ENCODE measurements around the gene MTMR10. TPM values are rescaled to one million over a fixed set of nuclear protein-coding genes. Genes with fewer than 3 reads are reported as not detected.

MTMR10 gene
- polyA plus RNA-seq, 6 donors from 2014 or later = 2.7 to 43.0 (median 17.1) TPM

DNA sequence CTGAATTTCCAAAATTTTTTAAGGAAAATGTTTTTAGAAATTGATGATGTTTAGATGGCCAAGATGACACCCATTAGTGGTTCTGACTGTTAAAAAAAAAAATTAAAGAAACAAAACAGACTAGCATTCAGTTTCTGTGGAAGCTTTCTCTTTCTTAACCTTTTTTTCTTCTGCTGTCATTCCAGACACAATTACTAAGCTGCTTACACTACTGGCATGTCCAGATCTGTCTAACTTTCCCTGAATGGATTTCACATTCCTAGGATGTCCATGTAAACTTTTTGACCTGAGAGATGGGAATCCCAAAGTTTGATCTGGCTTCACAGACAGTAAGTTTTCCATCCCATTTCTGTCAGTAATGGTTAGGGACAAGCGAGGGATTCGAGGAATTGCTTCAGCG is 10.3 kb upstream of the MTMR10 start:
- DNase-seq (no peak), ATAC-seq (ENCODE audit: low read depth in 2 of 2) (no peak)
- no peaks in the 10 kb centered on the region for H3K27me3 Mint-ChIP-seq
- peak overlapping the region in 1 of 8 donors; percentile 12 for H3K4me3 Mint-ChIP-seq
- H3K9me3 Mint-ChIP-seq = peaks cover 0 to 3% (median 0%) of the 10 kb centered on the region in 7 donors
- H3K27ac Mint-ChIP-seq = peak overlapping the region in 2 of 6 donors; percentile 33 to 47
- no peaks in the 10 kb centered on the region for H3K36me3 Mint-ChIP-seq
- H3K4me1 Mint-ChIP-seq = peaks cover 44 to 69% (median 55%) of the 10 kb centered on the region in 3 donors

DNA sequence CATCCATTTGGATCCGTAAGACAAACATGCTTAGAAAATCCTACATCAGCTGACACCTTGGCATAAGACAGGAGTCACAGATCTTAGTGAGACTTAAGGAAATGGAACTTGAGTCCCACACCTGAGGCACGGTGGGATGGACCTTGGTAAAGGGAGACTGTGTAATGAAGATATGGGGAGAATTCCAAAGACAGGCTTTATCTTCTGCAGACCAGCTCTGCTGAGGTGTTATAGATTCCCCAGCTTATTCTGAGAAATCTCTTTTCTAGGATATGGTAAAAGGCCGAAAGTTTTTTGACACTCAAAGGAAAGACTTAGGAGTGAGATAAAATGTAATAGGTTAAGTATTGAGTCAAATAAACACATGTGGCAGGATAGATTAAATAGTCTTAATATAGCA is 8.3 kb upstream of the MTMR10 start:
- Mint-ChIP-seq H3K27me3 (no peaks in the 10 kb centered on the region), H3K27ac (no peak overlapping the region), H3K9me3 (peaks cover 0 to 3% (median 0%) of the 10 kb centered on the region in 7 donors), H3K4me3 (peak overlapping the region in 2 of 8 donors; percentile 12 to 25), H3K4me1 (peaks cover 33 to 52% (median 41%) of the 10 kb centered on the region in 3 donors), H3K36me3 (no peaks in the 10 kb centered on the region)
- no peak for ATAC-seq (ENCODE audit: low read depth in 2 of 2)
- DNase-seq = no peak

DNA sequence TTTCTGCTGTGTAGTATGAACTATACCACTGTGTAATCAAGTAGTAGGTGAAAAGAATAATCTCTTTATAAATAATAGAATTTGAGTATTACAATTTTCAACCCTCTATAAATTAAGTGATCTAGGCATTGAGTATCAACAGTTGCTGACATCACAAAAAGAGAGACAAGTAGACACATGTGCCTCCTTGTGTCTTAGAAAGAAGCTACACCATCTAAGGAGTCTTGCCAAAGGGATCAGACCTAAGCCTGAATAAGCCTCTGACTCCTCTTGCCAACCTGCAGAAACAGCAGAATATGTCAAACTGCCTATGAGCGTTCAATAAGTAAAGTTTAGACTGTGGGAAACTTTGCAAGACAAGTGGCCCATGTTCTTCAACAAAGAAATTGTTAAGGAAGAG is 5.8 kb upstream of the MTMR10 start:
- H3K27me3 Mint-ChIP-seq = no peaks in the 10 kb centered on the region

DNA sequence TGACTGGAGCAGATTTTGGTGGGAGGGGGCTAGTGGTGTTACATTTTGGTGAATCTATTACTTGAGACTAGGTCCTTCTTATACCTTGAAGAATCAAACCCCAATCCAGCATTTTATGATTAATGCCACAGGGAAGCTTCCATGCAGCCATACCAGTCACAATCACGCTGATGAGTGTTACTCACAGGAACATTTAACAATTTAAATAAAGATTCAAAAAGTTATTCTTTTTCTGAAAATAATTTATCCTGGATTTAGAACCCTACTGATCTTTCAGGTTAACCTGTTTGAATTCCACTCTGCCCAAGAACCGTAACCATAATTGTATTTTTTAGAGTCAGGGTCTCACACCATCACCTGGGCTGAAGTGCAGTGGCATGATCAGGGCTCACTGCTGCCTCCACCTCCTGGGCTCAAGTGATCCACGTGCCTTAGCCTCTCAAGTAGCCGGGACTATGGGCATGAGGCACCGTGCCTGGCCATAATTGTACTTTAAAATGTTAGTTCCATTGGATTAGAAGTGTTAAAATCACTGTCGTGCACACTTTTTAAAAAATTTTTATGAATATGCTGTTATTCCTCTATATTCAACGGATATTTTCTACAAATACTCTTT is 929 bp upstream of the MTMR10 start:
- ATAC-seq (ENCODE audit: low read depth in 2 of 2) = no peak

More for the DNA sequence above, 5.8 kb upstream of the MTMR10 start:
- Mint-ChIP-seq H3K4me1 (peaks cover 21 to 32% (median 28%) of the 10 kb centered on the region in 3 donors), H3K27ac (peak overlapping the region in 1 of 6 donors; percentile 1), H3K9me3 (peaks cover 0 to 3% (median 0%) of the 10 kb centered on the region in 7 donors), H3K4me3 (no peak overlapping the region), H3K36me3 (no peaks in the 10 kb centered on the region)
- ATAC-seq (ENCODE audit: low read depth in 2 of 2) (no peak), DNase-seq (no peak)

DNA sequence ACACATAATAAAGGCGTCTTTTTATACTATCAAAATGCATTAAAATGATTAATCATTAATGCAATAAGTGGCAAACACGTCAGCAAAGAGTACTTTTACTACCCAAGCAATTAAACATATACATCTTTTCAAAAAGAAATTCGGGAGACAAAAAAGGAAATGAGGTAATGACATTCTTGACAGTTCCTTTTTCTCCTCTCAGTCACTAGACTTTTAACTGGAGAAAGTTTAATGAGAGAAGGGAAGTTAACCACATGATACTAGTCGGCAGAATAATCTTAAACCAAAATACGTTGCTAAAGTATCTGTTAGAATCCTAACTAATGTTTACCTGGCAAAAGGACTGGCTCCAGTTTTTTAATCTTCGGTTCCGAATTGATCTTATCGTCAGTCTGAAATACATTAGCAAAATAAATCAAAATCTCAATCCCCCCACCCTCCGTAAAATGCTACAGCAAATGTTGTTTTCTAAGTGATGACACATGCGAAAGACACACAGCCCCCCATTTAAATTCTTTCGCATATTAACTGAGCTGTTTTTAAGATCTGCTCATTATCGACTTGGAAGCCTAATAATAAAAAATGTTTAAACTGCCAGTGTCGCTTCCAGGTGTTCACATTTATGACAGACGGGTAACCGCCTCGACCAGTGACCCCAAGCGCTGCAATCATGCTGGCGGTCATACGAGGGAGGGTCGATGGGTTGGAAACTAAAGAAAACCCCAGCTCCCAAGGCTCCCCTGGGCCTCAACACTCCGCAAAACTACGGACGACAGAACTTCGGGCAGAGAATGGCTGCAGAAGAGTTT is 778 bp downstream of the MTMR10 start:
- Mint-ChIP-seq H3K27ac (peak overlapping the region; percentile 95 to 98 (median 97)), H3K27me3 (no peaks in the 10 kb centered on the region), H3K4me1 (peaks cover 28 to 38% (median 36%) of the 10 kb centered on the region in 3 donors), H3K4me3 (peak overlapping the region; percentile 95 to 100 (median 97)), H3K9me3 (no peaks in the 10 kb centered on the region), H3K36me3 (peaks cover 8 to 9% of the 10 kb centered on the region in 2 donors)
- peak; percentile 30 for DNase-seq
- no peak for ATAC-seq (ENCODE audit: low read depth in 2 of 2)

More for the DNA sequence above, 929 bp upstream of the MTMR10 start:
- H3K9me3 Mint-ChIP-seq = peaks cover 0 to 2% (median 0%) of the 10 kb centered on the region in 7 donors
- no peaks in the 10 kb centered on the region for H3K27me3 Mint-ChIP-seq
- H3K4me3 Mint-ChIP-seq = peak overlapping the region; percentile 75 to 98 (median 90)
- peaks cover 22 to 29% (median 27%) of the 10 kb centered on the region in 3 donors for H3K4me1 Mint-ChIP-seq
- DNase-seq = no peak
- H3K27ac Mint-ChIP-seq = peak overlapping the region; percentile 41 to 97 (median 94)
- H3K36me3 Mint-ChIP-seq = peaks cover 8 to 9% of the 10 kb centered on the region in 2 donors

DNA sequence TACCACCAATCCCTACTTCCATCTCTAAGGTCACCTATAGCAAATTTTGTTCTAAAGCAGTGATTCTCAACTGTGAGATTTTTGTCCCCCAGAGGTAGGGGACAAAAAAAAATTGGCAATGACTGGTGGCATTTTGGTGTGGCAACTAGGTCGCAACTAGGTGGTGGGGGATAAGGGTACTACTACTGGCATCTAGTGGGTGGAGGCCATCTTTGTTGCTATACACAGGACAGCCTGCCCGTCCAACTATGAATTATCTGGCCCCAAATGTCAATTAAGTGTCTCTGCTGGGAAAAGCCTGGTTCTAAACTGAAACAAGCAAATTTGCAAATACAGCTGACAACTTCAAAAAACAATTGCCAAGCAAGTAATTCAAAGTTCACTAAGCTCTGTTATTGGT is 1.4 kb downstream of the MTMR10 start:
- Mint-ChIP-seq H3K36me3 (peaks cover 8 to 9% of the 10 kb centered on the region in 2 donors), H3K27me3 (no peaks in the 10 kb centered on the region), H3K4me1 (peaks cover 34 to 44% (median 41%) of the 10 kb centered on the region in 3 donors), H3K4me3 (peak overlapping the region; percentile 95 to 100 (median 97)), H3K27ac (peak overlapping the region in 5 of 6 donors; percentile 95 to 98 (median 97)), H3K9me3 (no peaks in the 10 kb centered on the region)
- no peak for ATAC-seq (ENCODE audit: low read depth in 2 of 2)
- DNase-seq = no peak

DNA sequence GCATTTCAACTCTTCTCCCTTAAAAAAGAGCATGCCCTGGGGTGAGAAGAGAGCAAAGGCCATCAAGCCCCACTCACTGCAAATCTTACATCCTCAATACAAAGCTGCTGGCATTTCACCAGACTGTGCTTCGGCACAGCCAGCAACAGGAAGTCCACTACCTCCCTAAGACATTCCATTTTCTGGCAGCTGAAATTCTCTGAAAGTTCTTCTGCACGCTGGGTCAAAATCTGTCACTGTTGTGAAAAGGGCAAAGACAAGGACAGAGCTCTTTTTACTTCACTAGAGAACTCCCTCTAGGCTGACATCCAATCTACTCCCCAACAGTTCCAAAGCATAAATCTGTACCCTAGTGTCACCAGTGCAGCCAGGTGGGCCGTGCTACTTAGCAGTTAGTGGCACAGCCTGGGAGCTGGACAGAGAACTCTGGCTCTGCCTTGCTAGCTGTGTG is 6.3 kb downstream of the MTMR10 start:
- H3K36me3 Mint-ChIP-seq = peaks cover 17 to 32% of the 10 kb centered on the region in 2 donors
- peak; percentile 41 to 52 for ATAC-seq (ENCODE audit: low read depth in 2 of 2)

DNA sequence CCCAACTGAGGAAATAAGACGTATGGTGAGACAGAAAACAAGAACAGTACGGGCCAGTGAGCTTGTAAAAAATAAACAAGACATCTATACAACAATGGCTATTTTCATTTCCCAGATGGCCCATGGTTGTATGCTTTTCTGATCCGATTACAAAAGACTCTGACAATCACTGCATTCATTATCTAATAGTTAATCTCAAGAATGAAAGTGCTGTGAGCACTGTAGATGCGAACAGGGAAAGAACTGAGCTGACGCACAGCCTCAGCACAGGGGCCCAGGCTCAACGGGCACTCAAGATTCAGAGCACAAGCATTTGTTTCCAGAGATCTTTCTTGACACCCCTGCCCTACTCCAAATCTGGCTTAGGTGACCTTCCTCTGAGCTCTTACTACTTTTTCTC is 6.9 kb downstream of the MTMR10 start:
- Mint-ChIP-seq H3K36me3 (peaks cover 19 to 35% of the 10 kb centered on the region in 2 donors), H3K4me3 (peak overlapping the region; percentile 61 to 91 (median 80)), H3K9me3 (peaks cover 0 to under 1% (median 0%) of the 10 kb centered on the region in 7 donors), H3K4me1 (peaks cover 66 to 85% (median 78%) of the 10 kb centered on the region in 3 donors), H3K27me3 (no peaks in the 10 kb centered on the region), H3K27ac (peak overlapping the region; percentile 7 to 88 (median 75))
- DNase-seq = peak; percentile 38
- ATAC-seq (ENCODE audit: low read depth in 2 of 2) = peak; percentile 60 to 76

More for the DNA sequence above, 6.3 kb downstream of the MTMR10 start:
- Mint-ChIP-seq H3K27me3 (no peaks in the 10 kb centered on the region), H3K27ac (peak overlapping the region; percentile 7 to 88 (median 75)), H3K4me3 (peak overlapping the region; percentile 61 to 91 (median 80)), H3K9me3 (no peaks in the 10 kb centered on the region), H3K4me1 (peaks cover 65 to 85% (median 78%) of the 10 kb centered on the region in 3 donors)
- no peak for DNase-seq

DNA sequence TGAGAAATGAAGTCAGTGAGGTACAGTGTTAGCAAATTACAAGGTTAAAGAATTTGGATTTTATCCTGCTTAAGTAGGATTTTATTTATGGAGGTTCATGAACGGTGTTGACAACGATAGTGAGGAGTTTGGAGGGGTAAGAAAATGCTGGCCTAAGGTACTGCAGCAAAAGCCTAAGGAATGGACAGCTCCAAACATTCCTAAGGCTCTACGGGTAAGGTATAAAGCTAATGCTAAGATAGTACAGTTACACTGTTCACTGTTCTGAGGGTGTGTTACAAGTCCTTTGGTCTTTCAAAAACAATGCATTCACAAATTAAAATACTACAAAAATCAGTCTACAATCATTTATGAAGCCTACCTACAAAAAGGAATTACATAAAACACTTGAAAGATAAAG is 7.3 kb downstream of the MTMR10 start:
- Mint-ChIP-seq H3K9me3 (peaks cover 0 to 3% (median 0%) of the 10 kb centered on the region in 7 donors), H3K27ac (peak overlapping the region; percentile 66 to 88 (median 77)), H3K36me3 (peaks cover 23 to 39% of the 10 kb centered on the region in 2 donors), H3K27me3 (no peaks in the 10 kb centered on the region), H3K4me1 (peaks cover 70 to 87% (median 83%) of the 10 kb centered on the region in 3 donors), H3K4me3 (peak overlapping the region; percentile 61 to 91 (median 80))
- ATAC-seq (ENCODE audit: low read depth in 2 of 2) (no peak), DNase-seq (no peak)

DNA sequence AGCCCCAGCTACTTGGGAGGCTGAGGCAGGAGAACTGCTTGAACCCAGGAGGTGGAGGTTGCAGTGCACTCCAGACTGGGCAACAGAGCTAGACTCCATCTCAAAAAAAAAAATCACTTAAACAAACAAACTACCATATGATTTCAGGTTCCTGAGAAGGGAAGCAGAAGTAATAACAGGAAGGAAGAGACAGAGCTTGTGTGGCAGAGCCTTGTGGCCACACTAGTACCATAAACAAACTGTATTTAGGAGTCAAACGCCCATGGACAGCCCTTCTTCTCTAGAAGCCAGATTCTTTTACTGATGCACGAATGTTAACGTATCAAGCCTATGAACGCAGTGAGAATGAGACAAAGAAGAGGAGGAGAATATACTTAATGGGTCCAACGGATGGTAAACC is 12.0 kb downstream of the MTMR10 start:
- DNase-seq (peak; percentile 25), ATAC-seq (ENCODE audit: low read depth in 2 of 2) (peak; percentile 80 to 82)
- H3K27me3 Mint-ChIP-seq = no peaks in the 10 kb centered on the region
- H3K9me3 Mint-ChIP-seq = peaks cover 0 to 3% (median 0%) of the 10 kb centered on the region in 7 donors
- H3K27ac Mint-ChIP-seq = peak overlapping the region; percentile 74 to 96 (median 91)
- peaks cover 63 to 85% (median 67%) of the 10 kb centered on the region in 3 donors for H3K4me1 Mint-ChIP-seq
- peaks cover 23 to 32% of the 10 kb centered on the region in 2 donors for H3K36me3 Mint-ChIP-seq
- H3K4me3 Mint-ChIP-seq = peak overlapping the region; percentile 39 to 89 (median 78)

DNA sequence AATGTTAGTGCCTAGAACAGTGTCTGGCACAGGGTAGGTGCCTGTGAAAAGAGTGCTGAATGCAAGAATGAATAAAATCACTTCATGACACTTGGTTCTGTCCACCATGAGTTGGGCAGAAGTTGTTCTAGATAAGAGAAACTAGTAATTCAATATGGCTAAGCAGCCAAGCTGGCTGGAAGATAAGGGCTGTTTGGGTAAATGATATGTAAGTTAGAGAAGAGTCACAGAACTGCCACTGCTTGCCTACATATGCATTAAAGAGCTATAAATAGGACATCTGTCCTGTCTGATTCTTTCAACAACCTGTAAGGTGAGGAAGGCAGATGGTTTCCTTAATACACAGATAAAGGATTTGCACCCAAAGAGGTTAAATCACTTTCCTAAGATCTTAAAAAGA is 13.1 kb downstream of the MTMR10 start:
- H3K36me3 Mint-ChIP-seq = peaks cover 23 to 32% of the 10 kb centered on the region in 2 donors
- H3K4me3 Mint-ChIP-seq = peak overlapping the region in 3 of 8 donors; percentile 6 to 89 (median 68)

DNA sequence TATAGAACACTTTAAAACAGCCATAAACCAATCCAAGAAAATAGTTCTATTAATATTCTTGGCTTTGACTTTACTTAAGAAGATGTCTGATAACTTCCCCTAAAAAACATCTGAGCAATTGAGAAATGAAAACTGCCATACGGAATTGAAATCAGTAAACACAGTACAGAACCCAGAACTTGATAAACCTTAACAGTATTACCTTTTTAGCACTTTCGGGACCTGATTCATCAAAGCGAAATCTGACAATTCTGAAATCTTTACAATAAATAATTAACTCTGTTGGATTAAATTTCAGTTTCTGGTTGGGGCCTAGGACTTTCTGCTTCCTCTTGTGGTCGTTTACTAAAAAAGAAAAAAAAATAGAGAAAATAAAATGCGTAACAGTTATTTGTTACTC is 17.3 kb downstream of the MTMR10 start:
- ATAC-seq (ENCODE audit: low read depth in 2 of 2) (no peak), DNase-seq (no peak)
- Mint-ChIP-seq H3K27me3 (no peaks in the 10 kb centered on the region), H3K36me3 (peaks cover 1 to 26% of the 10 kb centered on the region in 2 donors), H3K4me1 (peaks cover 46 to 72% (median 51%) of the 10 kb centered on the region in 3 donors), H3K4me3 (no peak overlapping the region), H3K27ac (no peak overlapping the region), H3K9me3 (no peaks in the 10 kb centered on the region)

More for the DNA sequence above, 13.1 kb downstream of the MTMR10 start:
- peak overlapping the region in 3 of 6 donors; percentile 72 to 91 (median 74) for H3K27ac Mint-ChIP-seq
- no peaks in the 10 kb centered on the region for H3K27me3 Mint-ChIP-seq
- ATAC-seq (ENCODE audit: low read depth in 2 of 2) (no peak), DNase-seq (no peak)
- H3K4me1 Mint-ChIP-seq = peaks cover 56 to 79% (median 57%) of the 10 kb centered on the region in 3 donors
- peaks cover 0 to 3% (median 0%) of the 10 kb centered on the region in 7 donors for H3K9me3 Mint-ChIP-seq

DNA sequence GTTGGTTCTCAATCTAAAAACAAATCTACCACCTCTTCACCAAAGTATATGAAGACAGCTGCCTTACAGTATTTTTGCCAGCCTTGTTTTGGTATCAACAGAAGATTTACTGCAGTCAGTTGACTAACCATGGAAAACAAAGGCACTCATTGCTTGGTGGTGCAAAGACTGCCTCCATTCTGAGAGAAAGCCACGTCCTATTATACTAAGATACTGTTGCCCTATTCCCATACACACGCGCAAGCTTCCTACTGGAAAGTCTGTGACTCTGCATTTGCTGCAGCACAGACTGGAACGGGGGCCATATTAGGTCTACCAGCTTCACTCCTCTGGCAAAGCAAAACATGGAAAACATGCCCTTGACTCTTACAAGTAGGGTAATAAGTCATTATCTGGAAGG is 18.0 kb downstream of the MTMR10 start:
- peaks cover 44 to 70% (median 50%) of the 10 kb centered on the region in 3 donors for H3K4me1 Mint-ChIP-seq
- ATAC-seq (ENCODE audit: low read depth in 2 of 2) (no peak), DNase-seq (no peak)
- no peak overlapping the region for H3K4me3 Mint-ChIP-seq
- H3K27ac Mint-ChIP-seq = peak overlapping the region in 1 of 6 donors; percentile 33
- no peaks in the 10 kb centered on the region for H3K27me3 Mint-ChIP-seq
- peaks cover 0 to 26% of the 10 kb centered on the region in 2 donors for H3K36me3 Mint-ChIP-seq
- H3K9me3 Mint-ChIP-seq = no peaks in the 10 kb centered on the region

Data from naive B cell (primary cell).